Adipocyte (in vitro differentiated cells): ENCODE data around the gene USP17L11.
"Not testable (repeated sequence)": the region's sequence is repeated elsewhere in the genome, so short reads cannot be mapped to it uniquely, and the experiment has no call there.

Experiments
- DNase-seq: peaks from one replicate; pipeline ENCODE4 v3.0.0-alpha.2; 2015; ENCODE audit warnings: low read depth
- H3K27me3 ChIP-seq: replicated peaks from 2 replicates; pipeline ENCODE4 v1.7.0; 2013; ENCODE audit warnings: mild to moderate bottlenecking, low read length, moderate library complexity; ENCODE audit not compliant: control insufficient read depth, insufficient read depth
- H3K36me3 ChIP-seq: 2 replicates; pipeline ENCODE4 v1.7.0; 2013; ENCODE audit warnings: low read length, mild to moderate bottlenecking, moderate library complexity; ENCODE audit not compliant: control insufficient read depth, insufficient read depth, severe bottlenecking
- H3K4me1 ChIP-seq: 2 replicates; pipeline ENCODE4 v1.7.0; 2013; ENCODE audit warnings: mild to moderate bottlenecking, low read length, moderate library complexity; ENCODE audit not compliant: control insufficient read depth, insufficient read depth
- H3K4me3 ChIP-seq: 2 replicates; pipeline ENCODE4 v1.7.0; 2013; ENCODE audit warnings: mild to moderate bottlenecking, low read length, moderate library complexity
- H3K9ac ChIP-seq: 2 replicates; pipeline ENCODE4 v1.7.0; 2013; ENCODE audit warnings: mild to moderate bottlenecking, low read length, moderate library complexity
- H3K9me3 ChIP-seq: 2 replicates; pipeline ENCODE4 v1.7.0; 2013; ENCODE audit warnings: mild to moderate bottlenecking, low read length, moderate library complexity; ENCODE audit not compliant: control insufficient read depth

Gene USP17L11

GRCh38 chr4:9215105-9215504 lies at the start of gene USP17L11:
USP17L11 (plus strand) TSS chr4:9215405; CDS start chr4:9215405, 0 bp downstream.
- H3K9me3 ChIP-seq, DNase-seq, H3K4me1 ChIP-seq, H3K9ac ChIP-seq, H3K36me3 ChIP-seq, H3K27me3 ChIP-seq, H3K4me3 ChIP-seq: not testable (repeated sequence)

- H3K9ac ChIP-seq, H3K9me3 ChIP-seq, H3K4me1 ChIP-seq, DNase-seq, H3K27me3 ChIP-seq, H3K36me3 ChIP-seq, H3K4me3 ChIP-seq: not testable (repeated sequence)
Observed at GRCh38 chr4:9165990-9166389, 49.2 kb upstream of the USP17L11 start.

GRCh38 chr4:9169791-9170459 lies 45.3 kb upstream of the USP17L11 start, which contains the start of gene FAM90A26:
FAM90A26 (plus strand) TSS chr4:9170409; CDS start chr4:9173173, 2,764 bp downstream.
- not testable (repeated sequence) for H3K9ac ChIP-seq, H3K27me3 ChIP-seq, H3K36me3 ChIP-seq, H3K4me3 ChIP-seq, H3K4me1 ChIP-seq, DNase-seq, H3K9me3 ChIP-seq

- not testable (repeated sequence) for H3K9me3 ChIP-seq, H3K27me3 ChIP-seq, DNase-seq, H3K36me3 ChIP-seq, H3K9ac ChIP-seq, H3K4me3 ChIP-seq, H3K4me1 ChIP-seq
Observed at GRCh38 chr4:9210357-9210756, 4.8 kb upstream of the USP17L11 start, which contains the start of gene USP17L10. USP17L10 (plus strand) TSS chr4:9210657; CDS start chr4:9210657, 0 bp downstream.

- H3K9ac ChIP-seq, H3K9me3 ChIP-seq, H3K27me3 ChIP-seq, H3K4me1 ChIP-seq, H3K36me3 ChIP-seq, H3K4me3 ChIP-seq, DNase-seq: not testable (repeated sequence)
Observed at GRCh38 chr4:9214701-9215100, 504 bp upstream of the USP17L11 start.

GRCh38 chr4:9219852-9220251 lies 4.6 kb downstream of the USP17L11 start, which contains the start of gene USP17L12:
USP17L12 (plus strand) TSS chr4:9220152; CDS start chr4:9220152, 0 bp downstream.
- not testable (repeated sequence) for H3K36me3 ChIP-seq, DNase-seq, H3K9me3 ChIP-seq, H3K4me3 ChIP-seq, H3K27me3 ChIP-seq, H3K4me1 ChIP-seq, H3K9ac ChIP-seq

GRCh38 chr4:9224596-9224995 lies 9.4 kb downstream of the USP17L11 start, which contains the start of gene USP17L13:
USP17L13 (plus strand) TSS chr4:9224896; CDS start chr4:9224896, 0 bp downstream.
- H3K9me3 ChIP-seq, H3K4me3 ChIP-seq, H3K36me3 ChIP-seq, H3K27me3 ChIP-seq, DNase-seq, H3K9ac ChIP-seq, H3K4me1 ChIP-seq: not testable (repeated sequence)

- not testable (repeated sequence) for H3K9me3 ChIP-seq, H3K36me3 ChIP-seq, H3K4me3 ChIP-seq, H3K4me1 ChIP-seq, DNase-seq, H3K27me3 ChIP-seq, H3K9ac ChIP-seq
Observed at GRCh38 chr4:9230249-9230648, 15.0 kb downstream of the USP17L11 start.

- not testable (repeated sequence) for H3K4me3 ChIP-seq, H3K27me3 ChIP-seq, H3K4me1 ChIP-seq, H3K9me3 ChIP-seq, H3K9ac ChIP-seq, DNase-seq, H3K36me3 ChIP-seq
Observed at GRCh38 chr4:9234085-9234484, 18.9 kb downstream of the USP17L11 start, which contains the start of gene USP17L15. USP17L15 (plus strand) TSS chr4:9234385; CDS start chr4:9234385, 0 bp downstream.

- not testable (repeated sequence) for H3K27me3 ChIP-seq, H3K4me3 ChIP-seq, H3K4me1 ChIP-seq, DNase-seq, H3K36me3 ChIP-seq, H3K9ac ChIP-seq, H3K9me3 ChIP-seq
Observed at GRCh38 chr4:9238461-9238860, 23.3 kb downstream of the USP17L11 start.

GRCh38 chr4:9243579-9243978 lies 28.4 kb downstream of the USP17L11 start, which contains the start of gene USP17L17:
USP17L17 (plus strand) TSS chr4:9243879; CDS start chr4:9243879, 0 bp downstream.
- not testable (repeated sequence) for H3K27me3 ChIP-seq, H3K9me3 ChIP-seq, H3K36me3 ChIP-seq, H3K4me1 ChIP-seq, DNase-seq, H3K9ac ChIP-seq, H3K4me3 ChIP-seq
